Activated CD4-positive, alpha-beta T cell treated with anti-CD3 and anti-CD28 coated beads, Interleukin-2, amount 50 U/mL, for 24 hours (primary cell): Measurements from ENCODE around the gene TNS1.
"Not testable (repeated sequence)": the region's sequence is repeated elsewhere in the genome, so short reads cannot be mapped to it uniquely, and the experiment has no call there.

Source experiments
- DNase-seq, 2 donors: peaks; one replicate each; pipeline ENCODE4 v3.0.0-alpha.2; 2020; ENCODE audit warnings: low read depth in 1 of 2, low spot score in 1 of 2

The TNS1 gene

GRCh38 chr2:218002845-218003180, at the start of gene TNS1:
TNS1 (minus strand) TSS chr2:218002995; CDS start chr2:218002872, 123 bp downstream.
- no peak for DNase-seq

GRCh38 chr2:218051903-218052302, 49.1 kb upstream of the TNS1 start:
- DNase-seq = no peak

GRCh38 chr2:218047536-218048225, 44.9 kb upstream of the TNS1 start:
- no peak for DNase-seq

- no peak for DNase-seq
Measured at GRCh38 chr2:218046238-218046637, 43.4 kb upstream of the TNS1 start.

- DNase-seq = not testable (repeated sequence)
Measured at GRCh38 chr2:218044599-218044998, 41.8 kb upstream of the TNS1 start.

GRCh38 chr2:218043701-218044109, 40.9 kb upstream of the TNS1 start:
- DNase-seq = no peak

- no peak for DNase-seq
Measured at GRCh38 chr2:218043100-218043499, 40.3 kb upstream of the TNS1 start.

- no peak for DNase-seq
Measured at GRCh38 chr2:218041302-218042168, 38.7 kb upstream of the TNS1 start.

- DNase-seq = no peak
Measured at GRCh38 chr2:218040883-218041282, 38.1 kb upstream of the TNS1 start.

- no peak for DNase-seq
Measured at GRCh38 chr2:218039171-218039570, 36.4 kb upstream of the TNS1 start.

- DNase-seq = no peak
Measured at GRCh38 chr2:218036371-218036770, 33.6 kb upstream of the TNS1 start.

- no peak for DNase-seq
Measured at GRCh38 chr2:218035463-218036100, 32.8 kb upstream of the TNS1 start.

- peak; percentile 31 to 66 for DNase-seq
Measured at GRCh38 chr2:218034497-218035213, 31.9 kb upstream of the TNS1 start.

- no peak for DNase-seq
Measured at GRCh38 chr2:218033590-218034496, 31.0 kb upstream of the TNS1 start.

GRCh38 chr2:218033208-218033589, 30.4 kb upstream of the TNS1 start:
- DNase-seq = no peak

- no peak for DNase-seq
Measured at GRCh38 chr2:218032336-218033171, 29.8 kb upstream of the TNS1 start.

GRCh38 chr2:218031771-218032257, 29.0 kb upstream of the TNS1 start:
- DNase-seq = no peak

- no peak for DNase-seq
Measured at GRCh38 chr2:218031261-218031660, 28.5 kb upstream of the TNS1 start.
